GM12891 (cell line): Measurements from ENCODE around the gene GYPE.
"Not testable (repeated sequence)": the region's sequence is repeated elsewhere in the genome, so short reads cannot be mapped to it uniquely, and the experiment has no call there.

Experiments
- DNase-seq: peaks from one replicate; pipeline ENCODE4 v3.0.0; 2011; ENCODE audit warnings: low spot score; ENCODE audit not compliant: insufficient read length
- FAIRE-seq: peaks from 2 replicates; lab custom pipeline; 2011; peaks lifted over from hg19 to GRCh38; lab: Jason Lieb, UNC

Gene GYPE

GRCh38 chr4:143839413-143839812, 65.9 kb downstream of the GYPE start:
- FAIRE-seq = not testable (repeated sequence)

GRCh38 chr4:143834196-143834595, 71.2 kb downstream of the GYPE start:
- not testable (repeated sequence) for DNase-seq, FAIRE-seq

More at GRCh38 chr4:143839413-143839812, 65.9 kb downstream of the GYPE start:
- DNase-seq = not testable (repeated sequence)

- FAIRE-seq = not testable (repeated sequence)
Measured at GRCh38 chr4:143833676-143834075, 71.7 kb downstream of the GYPE start.

GRCh38 chr4:143830576-143830975, 74.8 kb downstream of the GYPE start:
- not testable (repeated sequence) for DNase-seq, FAIRE-seq

More at GRCh38 chr4:143833676-143834075, 71.7 kb downstream of the GYPE start:
- DNase-seq = not testable (repeated sequence)

GRCh38 chr4:143829239-143829620, 76.1 kb downstream of the GYPE start:
- FAIRE-seq, DNase-seq: not testable (repeated sequence)
